ENCODE results near the gene LIAS. TPM values are rescaled to one million over a fixed set of nuclear protein-coding genes. Genes with fewer than 3 reads are reported as not detected.

LIAS gene
- total and polyA plus RNA-seq, 2 of the 13 experiments (the other 11 are each of a cell fraction or from before 2014, with no cell fraction given): 16.0 to 16.6 TPM

GRCh38 chr4:39458505-39459300, at the start of gene LIAS, which contains the start of gene RPL9 (continued):
- TF ChIP-seq ZC3H13 (CRISPR knock-in tag; IDR thresholded peaks at IDR 0.05) (peak; percentile 51; the same call in 1 of the 2 replicates), CBFB (CRISPR knock-in tag; IDR thresholded peaks at IDR 0.05) (peak; percentile 69; the same call in 1 of the 2 replicates), ZNF264 (CRISPR knock-in tag; IDR thresholded peaks at IDR 0.05) (peak; percentile 87), SUZ12 (IDR thresholded peaks at IDR 0.05; ENCODE audit: low read depth, low read length) (no peak), STAT6 (CRISPR knock-in tag; IDR thresholded peaks at IDR 0.05; ENCODE audit: borderline replicate concordance) (no peak), ELF4 (CRISPR knock-in tag; IDR thresholded peaks at IDR 0.05; ENCODE audit: borderline replicate concordance) (peak; percentile 84), ZHX2 (IDR thresholded peaks at IDR 0.05; ENCODE audit: low read depth) (peak; percentile 96), ZHX2 (CRISPR knock-in tag; IDR thresholded peaks at IDR 0.05; ENCODE audit: borderline replicate concordance) (no peak), ZNF441 (CRISPR knock-in tag; IDR thresholded peaks at IDR 0.05; ENCODE audit: borderline replicate concordance) (peak; percentile 19; the same call in 1 of the 2 replicates), ZBTB43 (CRISPR knock-in tag; conservative IDR thresholded peaks at IDR 0.05) (peak; percentile 52; the same call in 1 of the 2 replicates), FOXA1 (IDR thresholded peaks at IDR 0.05) (no peak), FOXA1 (CRISPR knock-in tag; IDR thresholded peaks at IDR 0.05) (0 out of 2 replicates have a peak, but pooled peaks have one; percentile 9), SIN3B (IDR thresholded peaks at IDR 0.05; ENCODE audit: low read length) (peak; percentile 89; the same call in 1 of the 2 replicates), KDM5B (CRISPR knock-in tag; IDR thresholded peaks at IDR 0.05; ENCODE audit: borderline replicate concordance) (peak; percentile 90), ZNF543 (CRISPR knock-in tag; IDR thresholded peaks at IDR 0.05) (peak; percentile 72; the same call in 1 of the 2 replicates), TCF7 (IDR thresholded peaks at IDR 0.05; ENCODE audit: low read depth) (no peak), ADNP (CRISPR knock-in tag; IDR thresholded peaks at IDR 0.05) (no peak), NR2F1 (CRISPR knock-in tag; IDR thresholded peaks at IDR 0.05) (0 out of 4 replicates have a peak, but pooled peaks of 1 of the 2 experiments have one; percentile 6), ZNF121 (CRISPR knock-in tag; IDR thresholded peaks at IDR 0.05) (no peak), ZMYM4 (CRISPR knock-in tag; IDR thresholded peaks at IDR 0.05) (peak; percentile 98), TOE1 (CRISPR knock-in tag; IDR thresholded peaks at IDR 0.05) (0 out of 2 replicates have a peak, but pooled peaks have one; percentile 54)

All from HepG2 (cell line).